ENCODE results near the gene STON1.

DNA sequence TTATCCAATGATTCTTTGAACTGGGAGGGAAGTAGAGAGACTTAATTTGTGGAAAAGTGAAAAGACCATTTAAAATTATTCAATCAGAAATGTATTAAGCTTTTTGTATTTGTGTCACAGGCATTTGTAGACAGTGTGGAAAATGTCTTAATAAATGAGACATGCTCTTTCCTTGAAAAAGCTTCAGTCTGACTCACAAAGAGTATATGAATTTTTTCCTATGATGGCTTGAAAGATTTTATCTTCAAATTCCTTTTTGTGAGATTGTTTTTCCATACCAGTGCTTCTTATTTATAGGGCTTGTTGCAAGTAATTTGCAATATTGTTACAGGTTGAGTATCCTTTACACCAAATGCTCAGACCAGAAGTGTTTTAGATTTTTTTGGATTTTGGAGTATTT, 39.5 kb downstream of the STON1 start:
- TF ChIP-seq, protein P1, sequence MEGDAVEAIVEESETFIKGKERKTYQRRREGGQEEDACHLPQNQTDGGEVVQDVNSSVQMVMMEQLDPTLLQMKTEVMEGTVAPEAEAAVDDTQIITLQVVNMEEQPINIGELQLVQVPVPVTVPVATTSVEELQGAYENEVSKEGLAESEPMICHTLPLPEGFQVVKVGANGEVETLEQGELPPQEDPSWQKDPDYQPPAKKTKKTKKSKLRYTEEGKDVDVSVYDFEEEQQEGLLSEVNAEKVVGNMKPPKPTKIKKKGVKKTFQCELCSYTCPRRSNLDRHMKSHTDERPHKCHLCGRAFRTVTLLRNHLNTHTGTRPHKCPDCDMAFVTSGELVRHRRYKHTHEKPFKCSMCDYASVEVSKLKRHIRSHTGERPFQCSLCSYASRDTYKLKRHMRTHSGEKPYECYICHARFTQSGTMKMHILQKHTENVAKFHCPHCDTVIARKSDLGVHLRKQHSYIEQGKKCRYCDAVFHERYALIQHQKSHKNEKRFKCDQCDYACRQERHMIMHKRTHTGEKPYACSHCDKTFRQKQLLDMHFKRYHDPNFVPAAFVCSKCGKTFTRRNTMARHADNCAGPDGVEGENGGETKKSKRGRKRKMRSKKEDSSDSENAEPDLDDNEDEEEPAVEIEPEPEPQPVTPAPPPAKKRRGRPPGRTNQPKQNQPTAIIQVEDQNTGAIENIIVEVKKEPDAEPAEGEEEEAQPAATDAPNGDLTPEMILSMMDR (IDR thresholded peaks at IDR 0.05) = no peak
- TF ChIP-seq POLR2A (IDR thresholded peaks at IDR 0.05) = no peak
